NCI-H187 treated with DMSO at 0.1 percent for 48 hours (cell line): ENCODE measurements around the gene MCCC1.
"Not testable (repeated sequence)": the region's sequence is repeated elsewhere in the genome, so short reads cannot be mapped to it uniquely, and the experiment has no call there.

Source experiments
- DNase-seq: peaks from one replicate; lab custom pipeline; 2025; lab: John Stamatoyannopoulos, UW

Gene MCCC1

GRCh38 chr3:183099026-183099837 lies at the start of gene MCCC1:
Gene MCCC1 (minus strand): TSS chr3:183099496. CDS start chr3:183099440, 56 bp downstream.
- peak; percentile 95 for DNase-seq

DNA sequence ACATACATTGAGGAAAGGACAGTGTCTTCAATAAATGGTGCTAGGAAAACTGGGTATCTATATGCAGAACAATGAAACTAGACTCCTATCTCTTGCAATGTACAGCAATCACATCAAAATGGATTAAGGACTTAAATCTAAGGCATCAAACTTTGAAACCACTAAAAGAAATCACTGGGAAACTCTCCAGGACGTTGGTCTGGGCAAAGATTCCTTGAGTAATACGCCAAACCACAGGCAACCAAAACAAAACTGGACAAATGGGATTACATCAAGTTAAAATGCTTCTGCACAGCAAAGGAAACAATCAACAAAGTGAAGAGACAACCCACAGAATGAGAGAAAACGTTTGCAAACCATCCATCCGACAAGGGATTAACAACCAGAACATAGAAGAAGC lies 48.8 kb upstream of the MCCC1 start:
- no peak for DNase-seq

DNA sequence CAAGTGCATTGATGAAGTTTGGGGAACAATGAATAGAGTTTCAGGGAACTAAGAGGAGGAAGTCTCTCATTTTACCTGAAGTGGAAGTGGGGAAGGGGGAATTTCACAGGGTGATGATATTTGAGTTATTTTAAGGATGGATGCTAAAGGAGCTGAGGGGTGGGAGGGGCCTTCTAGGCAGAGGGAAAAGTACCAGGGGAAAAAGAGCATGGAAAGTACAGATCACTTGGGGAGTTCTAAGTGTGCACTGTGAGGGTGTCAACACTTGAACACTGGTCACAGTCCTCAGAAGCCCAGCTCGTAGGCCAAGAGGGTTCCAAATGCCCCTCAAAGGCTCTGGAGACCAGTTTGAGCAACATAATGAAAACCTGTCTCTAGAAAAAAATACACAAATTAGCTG lies 45.1 kb upstream of the MCCC1 start:
- DNase-seq = no peak

DNA sequence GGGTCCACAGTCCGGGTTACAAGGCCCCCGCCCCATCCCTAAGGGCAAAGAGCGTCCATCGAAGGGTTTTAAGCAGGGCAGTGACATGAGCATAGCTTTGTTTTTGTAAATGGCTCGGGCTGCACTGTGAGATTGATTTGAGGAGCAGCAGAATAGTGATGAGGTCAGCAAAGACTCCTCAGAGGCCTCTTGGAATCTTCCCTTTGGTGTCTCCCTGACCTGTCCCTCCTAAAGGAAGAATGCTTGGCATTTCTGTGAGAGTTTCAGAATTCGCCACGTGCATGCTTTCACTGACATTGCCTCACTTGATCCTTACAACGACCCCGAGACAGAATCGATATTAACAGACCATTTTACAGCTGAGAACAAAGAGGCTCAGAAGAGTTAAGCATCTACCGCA lies 42.9 kb upstream of the MCCC1 start:
- DNase-seq = no peak

- DNase-seq = no peak
Measured at GRCh38 chr3:183134844-183135243, 35.5 kb upstream of the MCCC1 start.

- no peak for DNase-seq
Measured at GRCh38 chr3:183132409-183132808, 33.1 kb upstream of the MCCC1 start.

- no peak for DNase-seq
Measured at GRCh38 chr3:183131735-183132134, 32.4 kb upstream of the MCCC1 start.

GRCh38 chr3:183131186-183131725 lies 32.0 kb upstream of the MCCC1 start:
- no peak for DNase-seq

- no peak for DNase-seq
Measured at GRCh38 chr3:183129243-183129642, 29.9 kb upstream of the MCCC1 start.

DNA sequence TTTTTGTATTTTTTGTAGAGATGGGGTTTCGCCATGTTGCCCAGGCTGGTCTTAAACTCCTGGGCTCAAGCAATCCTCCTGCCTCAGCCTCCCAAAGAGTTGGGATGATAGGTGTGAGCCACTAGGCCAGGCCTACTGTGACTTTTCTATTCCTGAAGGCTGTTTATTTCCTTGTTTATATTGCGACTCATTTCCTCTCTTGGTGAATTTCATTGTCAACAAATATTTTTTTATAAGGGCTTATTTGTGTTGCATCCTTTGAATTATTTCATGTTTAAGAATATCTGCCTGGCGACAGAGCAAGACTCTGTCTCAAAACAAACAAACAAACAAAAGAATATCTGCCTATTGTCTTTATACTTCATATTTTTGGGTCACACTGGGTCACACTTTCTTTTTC lies 29.4 kb upstream of the MCCC1 start:
- DNase-seq = no peak

DNA sequence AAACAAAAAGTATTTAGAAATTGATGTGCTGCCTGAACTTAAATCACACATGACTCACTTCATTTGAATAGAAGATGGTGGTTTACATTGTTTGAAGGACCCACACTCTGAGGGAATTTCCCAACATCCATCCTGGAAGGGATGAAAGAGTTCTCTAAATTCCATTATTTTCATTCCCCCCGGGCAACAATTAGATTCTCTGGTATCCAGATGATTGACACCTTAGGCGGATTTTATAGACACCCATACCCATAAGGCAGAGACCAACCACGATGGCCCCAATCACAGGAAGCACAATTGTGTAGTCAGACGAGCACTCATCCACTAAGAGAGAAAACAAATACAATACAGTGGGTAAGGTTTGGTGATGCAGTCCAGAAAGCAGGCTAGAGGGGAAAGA lies 24.6 kb upstream of the MCCC1 start:
- DNase-seq = no peak

GRCh38 chr3:183122257-183122932 lies 23.1 kb upstream of the MCCC1 start:
- peak; percentile 11 for DNase-seq

DNA sequence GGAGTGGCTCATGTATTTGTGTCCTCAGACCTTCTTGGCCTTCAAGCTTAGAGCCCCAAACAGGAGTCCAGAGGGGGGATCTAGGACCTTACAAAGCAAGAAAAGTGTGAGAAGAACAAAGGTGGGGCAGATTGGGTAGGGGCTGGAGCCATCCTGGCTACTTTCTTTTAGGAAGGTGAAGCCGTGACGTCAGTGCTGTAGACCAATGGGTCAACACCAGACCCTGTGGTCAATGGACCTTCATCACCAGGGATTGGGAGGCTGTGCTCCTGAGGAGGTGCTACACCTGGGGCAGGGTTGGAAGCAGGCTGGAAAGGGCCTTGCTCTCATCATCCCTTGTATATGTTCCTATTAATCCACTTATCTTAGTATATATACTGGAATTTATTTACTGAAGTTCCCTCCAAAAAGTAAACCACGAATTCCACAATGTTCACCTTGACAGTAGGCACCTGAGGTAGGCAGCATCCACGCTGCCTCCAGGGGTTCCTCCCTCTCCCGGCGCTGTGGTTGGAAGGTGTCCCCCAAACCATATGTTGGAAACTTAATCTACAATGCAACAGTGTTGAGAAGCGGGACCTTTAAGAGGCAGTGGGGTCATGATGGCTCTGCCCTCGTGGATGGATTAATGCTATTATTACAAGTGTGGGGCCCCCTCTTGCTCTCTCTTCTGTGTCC lies 21.4 kb upstream of the MCCC1 start:
- no peak for DNase-seq

DNA sequence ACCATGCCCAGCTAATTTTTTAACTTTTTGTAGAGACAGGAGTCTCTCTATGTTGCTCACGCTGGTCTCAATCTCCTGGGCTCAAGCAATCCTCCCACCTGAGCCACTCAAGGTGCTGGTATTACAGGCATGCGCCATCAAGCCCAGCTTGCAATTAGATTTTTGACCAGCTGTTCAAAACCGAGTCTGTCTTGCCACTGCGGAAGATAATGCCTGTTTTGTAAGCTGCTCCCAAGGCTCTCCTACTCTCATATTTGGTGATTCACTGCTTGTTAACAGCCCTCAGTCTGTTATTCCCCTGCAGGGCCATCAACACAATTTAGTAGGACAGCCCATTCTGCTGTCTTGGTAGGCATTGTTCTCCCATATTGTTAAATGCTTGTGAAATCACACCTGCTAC lies 17.8 kb upstream of the MCCC1 start:
- DNase-seq = no peak

- peak; percentile 99 for DNase-seq
Measured at GRCh38 chr3:183116025-183116614, 16.8 kb upstream of the MCCC1 start.

GRCh38 chr3:183114384-183115178 lies 15.3 kb upstream of the MCCC1 start:
- DNase-seq = no peak

GRCh38 chr3:183109847-183110246 lies 10.6 kb upstream of the MCCC1 start:
- not testable (repeated sequence) for DNase-seq

DNA sequence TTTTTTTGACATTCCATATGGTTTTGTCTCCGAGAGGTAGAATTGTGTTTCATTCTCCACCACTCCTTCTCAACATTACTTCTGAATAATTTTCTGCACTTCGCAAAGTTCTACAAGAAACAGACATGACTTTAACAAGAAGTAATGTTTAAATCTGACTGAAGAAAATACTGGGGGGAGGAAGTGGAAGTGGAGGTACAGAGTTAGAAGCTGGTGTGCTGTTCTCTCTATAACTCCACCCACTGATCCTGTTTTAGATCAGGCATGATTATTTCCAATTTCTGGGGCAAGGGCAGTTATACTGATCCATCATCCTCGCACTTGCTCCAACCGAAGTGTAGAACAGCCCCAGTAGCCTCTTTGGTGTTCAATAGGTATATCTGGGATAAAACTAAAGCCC lies 9.2 kb upstream of the MCCC1 start:
- no peak for DNase-seq

DNA sequence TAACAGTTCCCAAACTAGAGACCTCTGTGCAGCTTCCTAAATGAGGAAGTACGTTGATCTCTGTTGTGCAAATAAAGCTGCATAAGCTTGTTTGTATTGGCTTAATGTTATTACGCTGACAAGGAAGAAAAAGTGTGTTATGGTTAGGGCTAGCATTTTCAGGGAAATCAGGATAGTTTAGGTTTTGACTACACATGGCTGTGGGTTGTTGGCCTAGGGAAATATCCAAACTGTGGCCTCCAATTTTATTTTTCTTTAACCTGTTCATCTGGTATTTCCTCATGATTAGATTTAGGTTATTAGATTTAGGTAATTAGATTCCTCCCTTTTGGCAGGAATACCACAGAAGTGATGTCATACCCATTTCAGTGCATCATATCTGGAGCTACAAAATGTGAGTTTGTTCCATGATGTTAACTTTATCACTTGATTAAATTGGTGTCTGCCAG lies 8.7 kb upstream of the MCCC1 start:
- no peak for DNase-seq

- DNase-seq = not testable (repeated sequence)
Measured at GRCh38 chr3:183107372-183107771, 8.1 kb upstream of the MCCC1 start.

- DNase-seq = no peak
Measured at GRCh38 chr3:183106635-183107034, 7.3 kb upstream of the MCCC1 start.
